ENCODE results near the gene FAM20B.

FAM20B gene

GRCh38 chr1:179092896-179093461, 67.3 kb downstream of the FAM20B start:
- DNase-seq = no peak

DNA sequence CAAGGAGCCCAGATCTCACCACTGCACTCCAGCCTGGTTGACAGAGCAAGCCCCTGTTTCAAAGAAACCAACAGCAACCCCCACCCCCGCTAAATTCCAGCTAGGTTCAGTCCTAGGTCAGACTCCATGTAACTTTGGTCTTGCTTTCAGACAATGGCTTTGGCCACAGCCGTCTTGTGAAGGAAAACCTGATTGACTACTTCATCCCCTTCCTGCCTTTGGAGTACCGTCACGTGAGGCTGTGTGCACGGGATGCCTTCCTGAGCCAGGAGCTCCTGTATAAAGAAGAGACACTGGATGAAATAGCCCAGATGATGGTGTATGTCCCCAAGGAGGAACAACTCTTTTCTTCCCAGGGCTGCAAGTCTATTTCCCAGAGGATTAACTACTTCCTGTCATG, 69.1 kb downstream of the FAM20B start:
- no peak for DNase-seq

GRCh38 chr1:179095377-179095776, 69.7 kb downstream of the FAM20B start:
- no peak for DNase-seq

DNA sequence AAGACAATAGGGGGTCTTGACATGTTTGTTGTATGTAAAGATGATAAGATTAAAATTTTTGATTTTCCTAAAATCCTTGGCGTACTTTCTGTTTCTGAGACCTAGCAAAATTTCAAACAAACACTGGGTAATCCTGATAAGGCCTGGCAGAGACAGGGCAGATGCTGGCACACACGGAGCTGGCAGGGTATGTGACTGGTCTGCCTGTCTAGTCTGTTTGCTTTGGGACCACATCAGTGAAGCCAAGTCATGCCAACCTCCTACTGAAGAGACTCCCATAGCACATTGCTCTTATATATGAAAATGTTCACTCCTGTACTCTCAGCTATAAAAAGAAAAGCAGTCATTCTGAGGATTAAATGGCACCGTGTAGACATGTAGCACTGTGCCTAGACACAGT, 70.2 kb downstream of the FAM20B start:
- DNase-seq = no peak

GRCh38 chr1:179099891-179100290, 74.2 kb downstream of the FAM20B start:
- DNase-seq = no peak

DNA sequence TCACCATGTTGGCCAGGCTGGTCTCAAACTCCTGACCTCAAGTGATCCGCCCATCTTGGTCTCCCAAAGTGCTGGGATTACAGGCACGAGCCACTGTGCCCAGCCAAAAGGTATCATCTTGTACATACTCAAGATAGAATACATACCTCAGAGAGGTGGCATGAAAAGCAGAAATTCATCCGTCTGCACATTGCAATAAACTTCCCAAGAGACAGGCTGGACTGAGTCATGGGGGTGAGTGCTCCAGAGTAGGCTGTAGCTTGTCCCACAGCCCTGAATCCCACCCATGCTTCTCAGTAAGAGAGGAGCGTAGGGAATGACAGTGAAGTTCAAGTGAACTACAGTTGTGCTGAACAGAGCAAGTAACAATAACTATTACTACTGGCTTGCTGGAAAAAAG, 75.9 kb downstream of the FAM20B start:
- DNase-seq = no peak

- no peak for DNase-seq
Observed at GRCh38 chr1:179103999-179104398, 78.3 kb downstream of the FAM20B start.

GRCh38 chr1:179104611-179105250, 79.0 kb downstream of the FAM20B start:
- DNase-seq = no peak

DNA sequence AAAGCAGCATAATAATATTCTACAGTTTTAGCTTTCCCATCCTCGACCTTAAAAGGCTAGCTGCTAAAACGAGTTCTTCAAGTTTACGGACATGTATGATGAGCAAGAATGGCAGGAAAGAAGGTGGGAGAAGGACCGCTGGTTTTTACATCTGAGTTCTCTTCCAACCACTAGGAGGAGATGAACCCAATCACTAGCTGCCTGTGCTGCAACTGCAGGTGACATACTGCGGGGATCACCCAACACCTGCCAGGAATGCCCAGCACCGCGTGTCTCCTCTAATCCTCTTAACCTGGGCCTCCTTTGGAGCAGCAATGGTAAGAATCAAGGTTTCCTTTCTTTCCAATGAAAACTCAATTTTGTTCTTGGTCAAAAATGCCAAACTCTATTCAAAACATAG, 79.7 kb downstream of the FAM20B start:
- no peak for DNase-seq

GRCh38 chr1:179107706-179108629, 82.3 kb downstream of the FAM20B start:
- DNase-seq = no peak

- no peak for DNase-seq
Observed at GRCh38 chr1:179108644-179109043, 83.0 kb downstream of the FAM20B start.

DNA sequence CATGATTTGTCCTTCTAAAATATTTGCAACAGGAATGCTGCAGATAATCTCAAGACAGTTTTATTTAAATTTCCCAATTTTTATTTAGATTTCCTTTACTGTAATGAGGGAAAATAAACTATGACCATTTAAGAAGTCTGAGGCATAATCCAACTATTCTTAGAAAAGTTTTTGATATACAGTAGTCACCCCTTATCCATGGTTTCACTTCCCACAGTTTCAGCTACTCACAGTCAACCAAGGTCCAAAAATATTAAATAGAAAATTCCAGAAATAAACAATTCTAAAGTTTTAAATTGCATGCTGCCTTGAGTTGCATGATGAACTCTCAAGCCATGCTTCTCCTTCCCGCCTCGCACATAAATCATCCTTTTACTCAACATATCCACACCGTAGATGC, 89.5 kb downstream of the FAM20B start:
- DNase-seq = no peak

DNA sequence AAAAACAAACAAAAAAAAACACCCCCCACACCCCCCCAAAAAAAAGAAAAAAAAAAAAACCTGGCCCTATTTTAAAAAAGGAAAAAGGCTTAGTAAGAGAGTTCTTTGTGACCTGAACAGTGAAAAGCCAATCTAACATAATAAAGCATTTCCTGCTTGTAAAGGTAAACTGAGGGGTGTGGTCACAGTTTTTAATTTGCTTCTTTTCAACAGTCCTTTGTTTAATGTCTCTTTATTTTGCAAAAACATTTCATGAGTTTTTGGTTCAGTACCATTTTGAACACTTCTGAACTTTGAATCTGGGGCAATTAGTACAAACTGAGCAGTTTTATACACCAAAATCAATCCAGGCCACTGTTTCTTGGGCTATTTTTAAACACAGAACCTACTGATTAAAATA, 93.8 kb downstream of the FAM20B start:
- no peak for DNase-seq

DNA sequence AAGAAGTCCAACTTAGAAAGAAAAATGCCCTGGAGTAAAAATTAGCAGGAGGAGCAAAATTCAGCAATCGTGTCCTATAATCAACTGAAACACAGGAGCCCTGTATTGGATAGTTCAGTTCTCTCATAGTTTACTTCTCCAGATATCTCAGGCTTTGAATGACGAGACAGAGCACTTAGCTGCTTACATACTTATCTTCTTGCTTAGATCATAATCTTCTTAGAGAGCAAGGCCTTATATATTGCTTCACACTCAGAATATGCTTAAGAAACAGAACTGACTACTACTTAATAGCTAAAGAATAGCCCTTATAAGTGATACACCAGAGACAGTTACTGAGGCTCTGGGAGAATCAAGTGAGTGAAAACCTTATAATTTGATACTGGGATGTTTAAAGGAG, 95.0 kb downstream of the FAM20B start:
- DNase-seq = no peak

GRCh38 chr1:179121159-179121938, 95.7 kb downstream of the FAM20B start:
- DNase-seq = peak; percentile 58

- no peak for DNase-seq
Observed at GRCh38 chr1:179124873-179125272, 99.2 kb downstream of the FAM20B start.
